Glutamatergic neuron (in vitro differentiated cells): ENCODE results near the gene PEAK1. TPM values are rescaled to one million over a fixed set of nuclear protein-coding genes. Genes with fewer than 3 reads are reported as not detected.

Experiments
- DNase-seq: peaks from one replicate; pipeline ENCODE4 v3.0.0; 2022
- H3K27ac Mint-ChIP-seq: one replicate; pipeline ENCODE4 v1.8.0; 2020; ENCODE audit warnings: mild to moderate bottlenecking, mixed read lengths, inconsistent platforms; ENCODE audit not compliant: unreplicated experiment
- H3K27me3 Mint-ChIP-seq: one replicate; pipeline ENCODE4 v1.8.0; 2020; ENCODE audit warnings: mild to moderate bottlenecking, moderate library complexity, mixed read lengths, inconsistent platforms; ENCODE audit not compliant: unreplicated experiment
- H3K36me3 Mint-ChIP-seq: one replicate; pipeline ENCODE4 v1.8.0; 2020; ENCODE audit warnings: mild to moderate bottlenecking, mixed read lengths, inconsistent platforms; ENCODE audit not compliant: unreplicated experiment
- H3K4me1 Mint-ChIP-seq: one replicate; pipeline ENCODE4 v1.8.0; 2020; ENCODE audit warnings: mild to moderate bottlenecking, low read depth, mixed read lengths, inconsistent platforms; ENCODE audit not compliant: unreplicated experiment
- H3K4me3 Mint-ChIP-seq: one replicate; pipeline ENCODE4 v1.8.0; 2020; ENCODE audit warnings: mild to moderate bottlenecking, mixed read lengths, inconsistent platforms; ENCODE audit not compliant: unreplicated experiment
- H3K9me3 Mint-ChIP-seq: one replicate; pipeline ENCODE4 v1.8.0; 2020; ENCODE audit warnings: mild to moderate bottlenecking, moderate library complexity, mixed read lengths, inconsistent platforms; ENCODE audit not compliant: unreplicated experiment
- CTCF ChIP-seq: fragments of 200-600 bp; sonication (generic); IDR thresholded peaks from one replicate; pipeline ENCODE4 v1.5.0; 2021; ENCODE audit not compliant: partially characterized antibody, unreplicated experiment
- total RNA-seq: library from RNA; stranded (reverse); fragmentation: NEBNext Ultra II Directional; extraction: Animal tissue kit (Norgen Biotek cat#: 25700); gene quantifications from one replicate; pipeline ENCODE4 v1.2.1, GENCODE V29; 2021; ENCODE audit not compliant: unreplicated experiment

Gene PEAK1
- total RNA-seq, 1 donor from 2014 or later, result 110 TPM

GRCh38 chr15:77456746-77457145 is 36.8 kb upstream of the PEAK1 start:
- Mint-ChIP-seq H3K27ac (peak overlapping the region; percentile 5), H3K27me3 (no peaks in the 10 kb centered on the region), H3K36me3 (no peaks in the 10 kb centered on the region), H3K4me1 (peaks cover 14% of the 10 kb centered on the region), H3K4me3 (no peak overlapping the region), H3K9me3 (no peaks in the 10 kb centered on the region)
- TF ChIP-seq CTCF, result no peak
- DNase-seq, result no peak

DNA sequence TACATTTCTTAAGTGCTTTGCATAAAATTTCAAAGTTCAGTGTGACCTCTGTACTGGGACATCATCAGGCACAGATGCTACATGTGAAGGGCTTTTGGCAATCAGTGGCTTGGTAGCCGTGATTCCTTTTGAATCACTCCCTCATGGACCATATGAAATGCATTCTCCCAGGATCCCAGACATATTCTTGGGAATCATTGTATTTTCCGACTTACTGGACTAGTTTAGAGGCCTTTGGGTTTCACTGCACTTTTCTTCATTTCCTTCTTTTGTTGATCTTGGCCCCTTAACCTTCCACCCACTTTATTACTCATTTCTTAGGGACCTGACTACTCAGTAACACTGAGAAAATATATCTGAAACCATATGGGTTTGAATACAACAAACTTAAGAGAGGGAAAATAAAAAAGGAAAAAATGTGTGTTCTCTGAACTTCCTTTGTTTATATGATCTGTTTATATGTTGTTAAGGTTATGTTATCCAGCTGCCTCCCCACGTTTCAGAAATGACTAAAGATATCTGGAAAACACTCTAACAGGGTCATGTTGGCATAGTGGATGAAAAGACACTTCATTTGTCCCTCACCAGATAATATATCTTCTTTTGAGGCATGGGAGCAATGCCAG is 35.9 kb upstream of the PEAK1 start:
- TF ChIP-seq CTCF, result no peak
- Mint-ChIP-seq H3K36me3 (peaks cover 7% of the 10 kb centered on the region), H3K27me3 (no peaks in the 10 kb centered on the region), H3K4me3 (no peak overlapping the region), H3K4me1 (peaks cover 10% of the 10 kb centered on the region), H3K9me3 (no peaks in the 10 kb centered on the region), H3K27ac (no peak overlapping the region)
- no peak for DNase-seq

DNA sequence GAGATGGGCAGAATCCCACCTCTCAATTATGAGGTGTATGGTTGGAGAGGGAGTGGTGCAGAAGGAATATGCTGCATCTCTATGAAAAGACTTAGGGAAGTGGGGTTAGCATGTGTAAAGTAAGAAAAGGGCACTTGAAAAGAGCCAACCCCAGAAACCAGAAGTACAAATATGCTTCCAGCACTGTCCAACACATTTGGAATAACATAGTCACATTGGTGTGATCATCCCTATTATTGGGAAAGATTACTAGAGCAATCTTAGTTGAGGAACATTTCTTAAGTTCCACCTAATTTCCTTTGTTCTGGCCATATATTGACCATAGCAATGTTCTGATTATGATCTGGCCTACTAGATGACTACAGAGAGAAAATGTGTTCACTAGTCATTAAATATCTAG is 35.0 kb upstream of the PEAK1 start:
- TF ChIP-seq CTCF, result no peak
- Mint-ChIP-seq H3K9me3 (no peaks in the 10 kb centered on the region), H3K4me3 (no peak overlapping the region)

DNA sequence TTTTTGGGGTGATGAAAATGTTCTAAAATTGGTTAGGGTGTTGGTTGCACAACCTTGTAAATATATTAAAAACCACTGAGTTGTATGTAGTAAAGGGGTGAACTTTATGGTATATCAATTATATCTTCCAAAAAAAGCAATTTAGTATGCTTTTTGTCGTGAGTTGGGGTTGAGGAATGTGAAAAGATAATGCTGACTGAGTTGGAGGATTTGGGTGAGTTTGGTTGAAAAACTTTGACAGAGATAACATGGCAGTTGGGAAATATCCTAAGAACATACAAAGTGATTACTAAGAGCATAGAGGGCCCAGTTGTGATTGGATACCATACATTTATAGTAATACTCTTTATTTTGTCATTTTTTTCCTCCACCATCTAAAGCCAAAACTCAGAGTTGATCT is 34.4 kb upstream of the PEAK1 start:
- peaks cover 2% of the 10 kb centered on the region for H3K9me3 Mint-ChIP-seq
- H3K36me3 Mint-ChIP-seq, result peaks cover 7% of the 10 kb centered on the region
- no peak overlapping the region for H3K4me3 Mint-ChIP-seq
- TF ChIP-seq CTCF, result no peak
- H3K4me1 Mint-ChIP-seq, result peaks cover 12% of the 10 kb centered on the region
- no peak overlapping the region for H3K27ac Mint-ChIP-seq
- H3K27me3 Mint-ChIP-seq, result no peaks in the 10 kb centered on the region
- no peak for DNase-seq

More for the DNA sequence above, 35.0 kb upstream of the PEAK1 start:
- H3K27ac Mint-ChIP-seq, result no peak overlapping the region
- no peaks in the 10 kb centered on the region for H3K27me3 Mint-ChIP-seq
- no peak for DNase-seq
- peaks cover 10% of the 10 kb centered on the region for H3K4me1 Mint-ChIP-seq
- peaks cover 7% of the 10 kb centered on the region for H3K36me3 Mint-ChIP-seq

GRCh38 chr15:77446840-77447390 is 27.0 kb upstream of the PEAK1 start:
- Mint-ChIP-seq H3K36me3 (peaks cover 7% of the 10 kb centered on the region), H3K9me3 (peaks cover 4% of the 10 kb centered on the region), H3K27me3 (no peaks in the 10 kb centered on the region), H3K4me3 (no peak overlapping the region), H3K4me1 (peaks cover 12% of the 10 kb centered on the region), H3K27ac (no peak overlapping the region)
- no peak for DNase-seq
- no peak for TF ChIP-seq CTCF
